Stimulated activated CD8-positive, alpha-beta memory T cell treated with anti-CD3 and anti-CD28 coated beads, Interleukin-4, amount 100 ng/mL, for 24 hours (primary cell): ENCODE measurements around the gene EFCAB5.
"Not testable (repeated sequence)": the region's sequence is repeated elsewhere in the genome, so short reads cannot be mapped to it uniquely, and the experiment has no call there.

Experiments
- DNase-seq: peaks from one replicate; pipeline ENCODE4 v3.0.0-alpha.2; 2020; ENCODE audit warnings: low read depth

EFCAB5 gene

GRCh38 chr17:30095507-30096244, 154.2 kb downstream of the EFCAB5 start:
- no peak for DNase-seq

- DNase-seq: no peak
Measured at GRCh38 chr17:30101686-30102390, 160.4 kb downstream of the EFCAB5 start.

- no peak for DNase-seq
Measured at GRCh38 chr17:30103921-30104320, 162.5 kb downstream of the EFCAB5 start.

- DNase-seq: peak; percentile 59
Measured at GRCh38 chr17:30104575-30105339, 163.3 kb downstream of the EFCAB5 start.

DNA sequence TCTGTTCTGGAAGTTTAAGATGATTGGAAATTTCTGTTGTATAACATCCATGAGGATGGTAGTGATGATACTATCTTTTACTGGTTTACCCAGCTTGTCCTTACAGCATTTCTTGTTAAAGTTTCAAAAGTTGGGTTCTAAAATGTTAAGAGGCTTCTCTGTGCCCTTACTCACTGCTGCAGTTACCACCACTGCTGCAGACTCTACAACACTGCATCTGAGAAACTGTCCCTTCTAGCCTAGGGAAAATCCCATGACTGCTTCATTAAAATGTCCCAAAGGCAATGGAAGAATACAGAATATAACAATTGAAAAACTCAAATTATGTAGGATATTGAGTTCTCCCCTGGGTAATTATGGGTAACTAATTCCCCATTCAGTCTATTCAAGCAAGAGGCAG, 171.4 kb downstream of the EFCAB5 start:
- no peak for DNase-seq

GRCh38 chr17:30113213-30113612, 171.8 kb downstream of the EFCAB5 start:
- no peak for DNase-seq

DNA sequence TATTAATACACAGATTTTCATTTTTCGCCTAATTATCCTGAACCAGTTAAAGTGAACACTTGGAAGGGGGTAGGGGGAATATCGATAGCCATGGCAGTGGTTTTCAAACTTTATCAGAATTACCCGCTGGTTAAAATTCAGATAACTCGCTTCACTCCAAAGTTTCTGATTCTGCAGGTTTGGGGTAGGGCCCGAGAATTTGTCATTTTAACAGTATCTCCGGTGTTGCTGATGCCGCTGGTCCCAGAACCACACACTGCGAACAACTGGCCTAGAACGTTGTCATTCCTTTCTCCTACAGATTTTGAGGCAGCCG, 174.9 kb downstream of the EFCAB5 start:
- no peak for DNase-seq

DNA sequence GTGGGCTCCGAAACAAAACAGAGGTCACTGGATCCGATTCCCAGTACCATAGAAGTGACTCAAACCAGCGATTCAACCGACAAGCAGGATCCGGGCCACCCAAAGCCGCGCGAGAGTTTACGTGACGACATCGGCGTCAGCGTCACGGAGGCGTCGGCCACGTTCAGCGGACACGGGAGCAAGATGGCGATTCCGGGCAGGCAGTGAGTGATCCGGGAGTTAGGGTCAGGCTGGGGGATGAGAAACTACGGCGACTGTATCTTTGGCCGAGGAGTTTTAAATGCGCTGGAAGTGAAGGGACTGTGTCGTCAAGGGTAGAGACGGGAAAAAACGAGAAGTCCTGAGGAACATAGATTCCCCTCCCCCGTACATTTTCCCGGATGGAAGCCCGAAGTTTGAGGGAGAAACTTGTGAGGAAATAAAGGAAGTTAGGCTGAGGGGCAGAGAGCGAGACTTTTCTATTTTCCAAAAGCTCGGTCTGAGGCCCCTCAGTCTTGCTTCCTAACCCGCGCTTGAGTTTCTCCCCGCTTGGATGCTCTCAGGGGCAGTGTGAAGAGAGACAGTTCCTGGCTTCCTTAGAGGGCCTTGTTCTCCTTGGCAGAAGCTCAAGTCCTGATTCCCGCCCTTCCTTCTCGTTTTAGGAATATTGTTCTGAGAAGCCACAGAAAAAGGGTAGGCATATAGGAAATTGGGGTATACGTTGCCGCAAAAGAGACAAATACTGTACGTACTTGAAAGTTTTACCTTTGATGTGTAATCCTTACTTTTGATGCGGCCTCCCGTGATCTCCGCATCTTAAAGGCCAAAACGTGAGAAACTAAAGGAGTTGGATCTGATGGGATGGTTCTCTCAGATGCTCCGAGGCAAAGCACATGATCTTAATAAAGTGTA, 175.5 kb downstream of the EFCAB5 start, which contains the start of gene NSRP1:
NSRP1 (plus strand) TSS at position 156 of the 891 bp plus-strand sequence; CDS start at position 184, 28 bp downstream.
- DNase-seq: peak; percentile 90

DNA sequence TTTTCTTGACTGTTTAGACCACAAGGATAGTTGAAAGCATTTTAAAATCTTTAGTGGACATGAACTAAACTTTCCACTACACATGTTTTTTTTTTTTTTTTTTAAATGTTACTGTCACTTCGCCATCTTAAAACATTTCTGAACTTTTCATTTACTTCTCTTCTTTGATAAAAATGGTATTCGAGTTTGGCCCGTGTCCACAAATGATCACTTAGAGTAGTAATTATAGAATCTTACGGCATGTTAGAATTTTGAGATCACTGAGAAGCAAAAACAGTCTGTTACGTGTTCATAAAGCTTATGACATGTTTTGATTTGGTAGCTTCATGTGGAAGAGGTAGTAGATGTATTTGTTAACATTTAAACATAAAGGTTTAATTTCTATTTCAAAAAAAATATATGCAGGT, 176.2 kb downstream of the EFCAB5 start:
- no peak for DNase-seq

DNA sequence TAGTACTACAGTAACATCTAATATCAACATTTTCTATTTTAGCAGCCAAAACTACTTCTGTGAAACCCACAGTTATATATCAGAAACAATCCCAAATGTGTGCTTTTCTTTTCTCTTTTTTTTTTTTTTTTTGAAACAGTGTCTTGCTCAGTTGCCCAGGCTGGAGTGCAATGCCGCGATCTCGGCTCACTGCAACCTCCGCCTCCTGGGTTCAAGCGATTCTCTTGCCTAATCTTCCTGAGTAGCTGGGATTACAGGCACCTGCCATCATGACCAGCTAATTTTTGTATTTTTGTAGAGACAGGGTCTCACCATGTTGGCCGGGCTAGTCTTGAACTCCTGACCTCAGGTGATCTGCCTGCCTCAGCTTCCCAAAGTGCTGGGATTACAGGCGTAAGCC, 177.2 kb downstream of the EFCAB5 start:
- not testable (repeated sequence) for DNase-seq

DNA sequence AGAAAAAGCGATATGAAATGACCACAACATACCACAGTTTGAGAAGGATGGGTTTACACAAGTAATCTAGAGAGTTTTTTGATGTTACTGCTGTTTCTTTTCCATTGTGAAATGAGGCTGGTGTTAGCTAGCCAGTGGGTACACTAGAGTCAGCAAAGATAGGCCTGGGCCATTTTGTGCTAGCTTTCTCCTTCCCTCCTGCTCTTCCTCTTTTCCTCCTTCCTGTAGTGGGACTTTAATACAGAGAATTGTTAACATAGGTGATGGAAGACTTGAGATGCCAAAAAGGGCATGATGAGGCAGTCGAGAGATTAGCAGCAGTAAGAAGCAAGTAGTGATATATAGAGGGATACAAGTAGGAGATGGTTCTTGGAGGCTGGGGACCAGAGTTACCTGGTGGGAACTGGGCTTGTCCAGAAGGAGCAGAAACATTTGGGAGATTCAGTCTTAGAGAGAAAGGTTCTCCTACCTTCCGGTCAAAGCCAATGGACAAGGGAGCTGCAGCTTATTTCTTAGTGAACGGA, 182.9 kb downstream of the EFCAB5 start:
- DNase-seq: no peak

DNA sequence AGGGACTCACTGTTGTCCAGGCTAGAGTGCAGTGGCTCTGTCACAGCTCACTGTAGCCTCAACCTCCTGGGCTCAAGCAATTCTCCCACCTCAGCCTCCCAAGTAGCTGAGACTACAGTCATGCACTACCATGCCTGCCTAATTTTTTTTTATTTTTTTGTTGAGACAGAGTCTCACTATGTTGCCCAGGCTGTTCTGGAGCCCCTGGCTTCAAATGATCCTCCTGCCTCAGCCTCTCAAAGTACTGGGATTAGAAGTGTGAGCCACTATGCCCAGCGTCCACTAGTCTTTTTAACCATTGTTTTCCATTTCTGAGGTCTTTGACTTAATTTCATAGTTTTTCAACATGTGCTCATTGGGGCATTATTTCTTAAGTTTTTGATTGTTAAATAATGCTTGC, 188.7 kb downstream of the EFCAB5 start:
- no peak for DNase-seq

- no peak for DNase-seq
Measured at GRCh38 chr17:30132615-30133014, 191.2 kb downstream of the EFCAB5 start.

DNA sequence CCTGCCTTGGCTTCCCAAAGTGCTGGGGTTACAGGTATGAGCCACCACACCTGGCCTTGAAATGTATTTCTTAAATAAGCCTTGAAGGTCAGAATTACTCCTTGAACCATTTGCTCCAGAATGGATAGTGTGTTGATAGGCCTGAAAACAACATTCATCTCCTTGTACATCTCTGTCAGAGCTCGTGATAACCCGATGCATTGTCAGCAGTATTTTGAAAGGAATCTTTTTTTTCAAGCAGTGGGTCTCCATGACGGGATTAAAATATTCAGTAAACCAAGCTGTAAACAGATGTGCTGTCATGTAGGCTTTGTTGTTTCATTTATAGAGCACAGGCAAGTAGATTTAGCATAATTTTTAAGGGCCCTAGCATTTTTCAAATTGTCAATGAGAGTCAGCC, 191.8 kb downstream of the EFCAB5 start:
- no peak for DNase-seq

DNA sequence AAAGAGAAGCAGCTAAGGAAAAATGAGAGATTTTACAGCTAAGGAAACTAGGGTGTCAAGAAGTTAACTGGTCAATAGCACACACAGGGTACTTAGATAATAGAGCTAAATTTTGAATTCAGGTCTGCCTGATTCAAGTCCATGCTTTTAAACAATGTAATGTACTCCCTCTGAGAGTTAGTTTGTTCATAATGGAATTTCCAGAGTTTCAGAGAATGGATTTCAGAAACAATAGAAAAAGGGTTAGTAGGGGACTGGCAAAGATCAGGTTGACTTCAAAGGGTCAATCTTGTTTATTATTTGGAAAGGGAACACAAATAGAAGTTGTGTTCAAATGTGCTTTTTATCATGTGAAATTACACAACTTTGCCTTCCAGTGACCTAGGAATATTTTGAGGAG, 193.1 kb downstream of the EFCAB5 start:
- no peak for DNase-seq

GRCh38 chr17:30137158-30137557, 195.7 kb downstream of the EFCAB5 start:
- DNase-seq: no peak

GRCh38 chr17:30147860-30148259, 206.4 kb downstream of the EFCAB5 start:
- DNase-seq: not testable (repeated sequence)

- DNase-seq: no peak
Measured at GRCh38 chr17:30148376-30148775, 206.9 kb downstream of the EFCAB5 start.

DNA sequence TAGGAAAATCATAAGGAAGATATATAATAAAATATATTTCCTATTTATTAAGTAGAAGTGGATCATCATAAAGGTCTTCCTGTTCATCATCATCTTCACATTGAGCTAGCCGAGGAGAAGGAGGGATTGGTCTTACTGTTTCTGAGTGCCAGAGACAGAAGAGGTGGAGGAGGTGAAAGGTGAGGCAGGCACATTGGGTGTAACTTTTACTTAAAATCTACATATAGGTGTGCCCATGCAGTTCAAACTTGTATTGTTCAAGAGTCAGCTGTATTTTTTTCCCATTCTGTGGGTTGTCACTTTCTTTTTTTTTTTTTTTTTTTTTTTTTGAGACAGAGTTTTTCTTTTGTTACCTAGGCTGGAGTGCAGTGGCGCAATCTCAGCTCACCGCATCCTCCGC, 210.0 kb downstream of the EFCAB5 start:
- DNase-seq: no peak

GRCh38 chr17:30153463-30153862, 212.0 kb downstream of the EFCAB5 start:
- no peak for DNase-seq

DNA sequence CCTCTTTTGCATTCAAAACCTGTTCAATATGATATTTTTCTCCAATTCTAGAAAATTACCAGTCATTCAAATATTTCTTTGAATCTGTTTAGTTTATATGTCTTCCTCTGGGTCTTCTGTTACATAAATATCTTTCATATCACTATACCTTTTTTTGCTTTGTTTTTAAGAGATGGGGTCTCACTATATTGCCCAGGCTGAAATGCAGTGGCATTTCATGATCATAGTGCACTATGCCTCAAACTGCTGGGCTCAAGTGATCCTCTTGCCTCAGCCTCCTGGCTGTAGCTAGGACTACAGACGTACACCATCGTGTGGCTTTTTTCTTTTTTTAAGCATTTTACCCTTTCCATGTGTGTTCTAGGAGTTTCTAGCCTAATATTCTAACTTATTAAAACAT, 214.0 kb downstream of the EFCAB5 start:
- DNase-seq: no peak
